ENCODE data around the gene NDUFAB1.
"Not testable (repeated sequence)": the region's sequence is repeated elsewhere in the genome, so short reads cannot be mapped to it uniquely, and the experiment has no call there.

NDUFAB1 gene

GRCh38 chr16:23554536-23554935 lies 41.6 kb downstream of the NDUFAB1 start:
- DNase-seq (ENCODE audit: low read depth): no peak

- DNase-seq (ENCODE audit: low read depth): no peak
Observed at GRCh38 chr16:23552161-23552560, 44.0 kb downstream of the NDUFAB1 start.

DNA sequence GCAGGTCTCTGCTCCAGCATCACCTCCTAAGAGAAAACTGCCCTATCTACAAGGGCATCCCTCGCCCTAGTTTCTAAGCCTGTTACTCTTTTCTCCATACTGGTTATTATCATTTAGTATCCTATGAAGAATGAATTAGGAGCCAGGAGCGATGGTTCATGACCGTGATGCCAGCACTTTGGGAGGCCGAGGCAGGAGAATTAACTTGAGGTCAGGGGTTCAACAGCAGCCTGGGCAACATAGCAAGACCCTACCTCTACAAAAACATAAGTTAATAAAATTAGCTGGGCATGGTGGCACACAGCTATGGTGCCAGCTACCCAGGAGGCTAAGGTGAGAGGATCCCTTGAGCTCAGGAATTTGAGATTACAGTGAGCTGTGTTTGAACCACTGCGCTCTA lies 46.2 kb downstream of the NDUFAB1 start:
- DNase-seq (ENCODE audit: low read depth): no peak

- no peak for DNase-seq (ENCODE audit: low read depth)
Observed at GRCh38 chr16:23544436-23544835, 51.7 kb downstream of the NDUFAB1 start.

DNA sequence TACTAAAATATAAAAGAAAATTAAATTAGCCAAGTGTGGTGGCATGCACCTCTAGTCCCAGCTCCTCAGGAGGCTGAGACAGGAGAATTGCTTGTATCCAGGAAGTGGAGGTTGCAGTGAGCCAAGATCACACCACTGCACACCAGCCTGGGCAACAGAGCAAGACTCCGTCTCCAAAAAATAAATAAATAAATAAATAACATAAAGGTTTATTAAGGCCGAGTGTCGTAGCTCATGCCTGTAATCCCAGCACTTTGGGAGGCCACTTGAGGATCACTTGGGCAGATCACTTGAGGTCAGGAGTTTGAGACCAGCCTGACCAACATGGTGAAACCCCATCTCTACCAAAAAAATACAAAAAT lies 55.3 kb downstream of the NDUFAB1 start:
- not testable (repeated sequence) for DNase-seq (ENCODE audit: low read depth)

- no peak for DNase-seq (ENCODE audit: low read depth)
Observed at GRCh38 chr16:23539984-23540816, 55.9 kb downstream of the NDUFAB1 start.

GRCh38 chr16:23538919-23539278 lies 57.2 kb downstream of the NDUFAB1 start:
- DNase-seq (ENCODE audit: low read depth): no peak

- DNase-seq (ENCODE audit: low read depth): no peak
Observed at GRCh38 chr16:23537390-23537789, 58.7 kb downstream of the NDUFAB1 start.

DNA sequence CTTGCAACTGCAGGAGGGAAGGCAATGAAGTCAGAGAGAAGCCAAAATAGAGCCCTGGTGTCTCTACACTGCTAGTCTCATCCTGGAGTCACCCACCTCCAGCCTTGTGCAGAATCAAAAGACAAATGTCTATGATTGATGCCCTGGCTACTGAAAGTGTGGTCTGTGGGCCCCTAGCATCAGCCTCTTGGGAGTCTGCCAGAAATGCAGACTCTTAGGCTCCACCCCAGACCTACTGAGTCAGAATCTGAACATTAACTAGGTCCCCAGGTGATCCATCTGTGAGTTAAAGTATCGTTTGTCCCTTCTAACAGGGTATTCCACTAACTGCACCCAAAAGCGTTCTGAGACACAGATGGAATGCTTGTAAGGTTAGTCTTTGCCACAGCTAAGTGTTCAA lies 60.2 kb downstream of the NDUFAB1 start:
- no peak for DNase-seq (ENCODE audit: low read depth)

GRCh38 chr16:23534868-23535860 lies 61.0 kb downstream of the NDUFAB1 start:
- DNase-seq (ENCODE audit: low read depth): no peak

DNA sequence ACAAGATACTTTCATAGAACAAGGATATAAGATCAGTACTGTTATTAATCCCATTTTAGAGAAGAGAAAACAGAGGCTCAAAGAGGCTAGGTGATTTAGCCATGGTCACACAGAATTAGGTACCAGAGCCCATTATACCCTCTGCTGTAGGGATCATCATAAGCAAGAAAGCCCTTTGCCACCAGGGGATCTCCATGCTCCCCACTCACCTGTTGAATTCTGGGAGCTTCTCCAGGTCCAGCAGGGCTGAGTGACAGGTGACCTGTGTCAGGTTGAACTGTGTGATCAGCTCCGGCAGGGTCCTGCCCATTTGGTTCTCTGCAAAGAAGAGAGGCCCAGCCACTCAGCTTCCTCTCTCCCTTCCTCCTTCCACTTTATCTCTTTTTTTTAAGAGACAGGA lies 63.7 kb downstream of the NDUFAB1 start:
- DNase-seq (ENCODE audit: low read depth): no peak

Measured in activated T-cell treated with anti-CD3 and anti-CD28 coated beads for 1 hour (primary cell).